Activated CD8-positive, alpha-beta memory T cell treated with anti-CD3 and anti-CD28 coated beads, Interleukin-2, amount 50 U/mL, for 24 hours (primary cell): ENCODE results near the gene RALGPS1.

Source experiments
- DNase-seq: peaks from one replicate; pipeline ENCODE4 v3.0.0-alpha.2; 2020; ENCODE audit errors: extremely low read depth

The RALGPS1 gene

DNA sequence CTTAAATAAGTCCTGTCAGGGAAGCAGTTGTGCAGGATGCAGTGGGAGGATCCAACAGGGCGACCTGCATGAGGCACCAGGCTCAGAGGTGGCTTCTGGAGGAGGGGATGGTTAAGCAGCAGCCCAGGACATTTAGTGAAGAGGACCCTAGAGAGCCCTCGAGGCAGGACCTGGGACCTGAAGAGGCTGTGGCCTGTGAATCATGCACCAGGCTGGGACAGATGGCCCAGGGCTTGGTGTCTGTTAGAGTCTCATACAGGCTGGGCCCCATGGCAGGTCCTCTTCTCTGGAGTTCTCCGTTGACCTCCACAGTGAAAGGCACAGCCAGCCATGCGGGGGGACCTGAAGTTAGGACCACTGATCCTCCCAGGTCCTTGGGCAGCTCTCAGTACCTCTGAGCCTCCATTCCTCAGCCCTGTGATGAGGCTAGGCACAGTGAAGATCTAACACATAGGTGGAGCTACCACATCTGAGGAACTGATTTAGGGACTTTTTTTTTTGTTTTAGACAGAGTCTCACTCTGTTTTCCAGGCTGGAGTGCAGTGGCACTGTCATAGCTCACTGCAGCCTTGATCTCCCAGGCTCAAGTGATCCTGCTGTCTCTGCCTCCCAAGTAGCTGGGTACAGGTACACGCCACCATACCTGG is 289.2 kb downstream of the RALGPS1 start:
- DNase-seq = no peak

DNA sequence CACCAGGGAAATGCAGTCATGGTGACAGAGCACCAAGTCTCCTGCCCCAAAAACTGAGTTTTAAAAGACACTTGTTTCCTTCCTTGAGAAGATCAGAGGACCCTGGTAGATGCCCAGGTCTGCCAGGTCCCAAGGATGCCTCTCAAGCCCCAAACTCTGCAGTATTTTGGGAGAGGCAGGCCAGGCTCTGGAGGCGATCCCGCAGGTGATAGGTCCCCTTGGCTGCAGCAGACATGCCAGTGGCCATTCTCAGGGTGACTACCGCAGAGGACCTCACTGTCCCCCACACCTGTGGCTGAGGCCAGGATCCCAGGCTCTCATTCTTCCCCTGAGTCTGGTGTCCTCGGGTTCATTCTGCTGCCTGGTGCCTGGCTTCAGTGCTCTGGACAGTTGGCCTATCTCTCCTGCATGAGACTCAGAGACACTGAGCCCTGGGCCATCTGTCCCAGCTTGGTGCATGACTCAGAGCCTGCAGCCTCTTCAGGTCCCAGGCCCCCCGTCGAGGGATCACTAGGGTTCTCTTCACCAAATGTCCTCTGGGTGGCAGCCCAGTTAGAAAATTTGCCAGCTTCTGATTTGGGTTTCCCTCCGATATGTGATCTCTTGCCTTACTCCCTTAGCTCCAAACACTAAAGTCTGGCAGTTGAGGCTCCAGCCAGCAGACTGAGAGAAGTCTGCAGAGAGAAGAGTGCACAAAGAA is 290.3 kb downstream of the RALGPS1 start:
- DNase-seq = no peak

DNA sequence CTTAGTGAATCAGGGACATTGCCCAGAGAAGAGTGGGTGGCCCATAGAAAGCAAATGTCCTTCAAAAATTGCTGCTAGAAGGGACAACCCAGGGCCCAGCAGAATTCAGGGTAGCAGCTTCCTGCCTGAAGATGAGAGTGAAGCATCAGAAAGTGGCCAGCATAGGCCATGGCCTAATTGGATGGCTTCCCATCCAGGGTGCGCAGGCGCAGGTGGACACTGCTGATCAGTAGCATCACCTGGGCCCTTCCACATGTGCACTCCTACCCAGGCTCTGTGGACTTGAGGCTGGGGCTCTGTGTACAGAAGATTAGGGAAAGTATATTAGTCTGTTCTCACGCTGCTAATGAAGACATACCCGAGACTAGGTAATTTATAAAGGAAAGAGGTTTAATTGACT is 291.4 kb downstream of the RALGPS1 start:
- no peak for DNase-seq

DNA sequence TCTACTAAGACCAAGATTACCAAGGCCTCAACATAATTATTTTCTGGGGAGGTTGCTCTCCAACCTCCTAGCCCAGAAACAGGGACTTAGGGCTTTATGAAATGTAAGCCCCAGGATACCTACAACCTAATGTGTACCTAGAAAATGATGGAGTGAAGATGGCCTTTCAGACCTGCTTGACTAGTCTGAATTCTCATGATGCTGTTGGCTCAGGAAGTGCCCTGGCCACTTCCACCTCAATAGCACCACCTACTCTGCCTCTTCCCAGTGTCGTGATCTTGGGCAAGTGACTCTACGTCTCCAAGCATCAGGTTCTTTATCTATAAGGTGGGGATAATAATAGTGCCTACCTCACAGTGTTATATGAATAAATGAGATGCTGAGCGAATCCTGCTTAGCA is 292.1 kb downstream of the RALGPS1 start:
- no peak for DNase-seq

DNA sequence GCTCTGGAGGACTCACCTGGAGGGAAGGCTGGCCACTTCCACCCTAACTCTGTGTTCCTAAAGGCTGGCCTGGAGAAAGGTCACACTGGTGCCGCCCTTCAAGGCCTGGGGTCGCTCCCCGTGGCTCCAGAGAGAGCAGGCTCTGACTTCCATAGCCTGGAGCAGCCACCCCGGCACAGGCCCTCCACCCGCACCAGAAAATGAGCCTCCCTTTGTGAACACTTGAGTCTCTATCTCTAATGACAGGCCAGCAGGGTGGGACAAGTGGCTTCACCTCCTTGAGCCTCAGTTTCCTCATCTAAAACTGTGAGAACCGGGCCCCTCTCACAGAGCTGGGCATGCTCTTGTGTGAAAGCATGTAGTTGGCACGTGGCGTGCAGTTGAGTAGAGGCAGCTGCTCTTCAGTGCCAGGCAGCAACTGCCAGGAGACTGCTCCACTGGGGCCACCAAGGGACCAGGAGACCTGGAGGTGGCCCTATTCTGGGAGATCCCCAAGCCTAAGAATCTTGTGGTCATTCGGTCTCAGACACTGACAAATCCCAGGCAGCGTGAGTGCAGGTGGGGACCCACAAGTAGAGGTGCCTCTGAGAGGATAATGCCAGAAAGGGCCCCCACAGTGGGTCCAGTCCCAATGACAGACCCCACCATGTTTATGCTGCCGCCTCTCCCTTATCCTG is 293.3 kb downstream of the RALGPS1 start:
- no peak for DNase-seq

DNA sequence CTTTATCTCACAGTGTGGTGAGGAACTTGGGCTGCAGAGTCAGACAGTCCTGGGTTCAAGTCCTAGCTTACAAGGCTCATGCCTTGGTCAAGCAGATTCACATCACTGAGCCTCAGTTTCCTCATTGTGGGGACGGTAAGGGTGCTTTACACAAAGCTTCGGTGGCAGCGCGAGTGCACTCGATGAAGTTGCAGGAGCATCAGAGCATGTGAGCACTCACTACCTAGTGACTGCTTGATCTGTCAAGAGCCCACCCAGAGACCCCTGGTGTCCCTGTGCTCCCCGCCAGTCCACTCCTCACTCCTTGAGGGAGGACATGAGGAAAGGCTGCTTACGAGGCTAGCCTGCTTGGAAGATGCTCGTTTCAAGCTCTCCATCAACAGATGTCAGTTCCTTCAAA is 293.8 kb downstream of the RALGPS1 start:
- no peak for DNase-seq

DNA sequence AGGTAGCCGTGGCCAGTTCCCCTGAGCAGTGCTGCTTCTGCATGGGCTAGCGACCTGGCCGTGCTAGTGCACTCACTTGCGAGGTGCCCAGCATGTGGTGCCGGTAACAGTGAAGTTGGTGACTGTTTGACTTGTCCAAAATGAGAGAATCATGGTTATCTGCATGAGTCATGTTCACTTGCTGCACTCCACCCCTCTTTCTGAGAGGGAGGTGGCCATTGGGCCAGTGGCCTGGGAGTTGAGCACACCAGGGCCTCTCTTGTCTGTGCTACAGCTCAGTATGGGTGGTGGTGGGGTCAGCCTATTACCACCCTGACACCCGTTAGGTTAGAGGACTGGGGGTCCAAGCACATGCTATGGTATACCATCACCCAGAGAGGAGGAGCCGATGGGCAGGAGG is 294.6 kb downstream of the RALGPS1 start:
- DNase-seq = no peak

DNA sequence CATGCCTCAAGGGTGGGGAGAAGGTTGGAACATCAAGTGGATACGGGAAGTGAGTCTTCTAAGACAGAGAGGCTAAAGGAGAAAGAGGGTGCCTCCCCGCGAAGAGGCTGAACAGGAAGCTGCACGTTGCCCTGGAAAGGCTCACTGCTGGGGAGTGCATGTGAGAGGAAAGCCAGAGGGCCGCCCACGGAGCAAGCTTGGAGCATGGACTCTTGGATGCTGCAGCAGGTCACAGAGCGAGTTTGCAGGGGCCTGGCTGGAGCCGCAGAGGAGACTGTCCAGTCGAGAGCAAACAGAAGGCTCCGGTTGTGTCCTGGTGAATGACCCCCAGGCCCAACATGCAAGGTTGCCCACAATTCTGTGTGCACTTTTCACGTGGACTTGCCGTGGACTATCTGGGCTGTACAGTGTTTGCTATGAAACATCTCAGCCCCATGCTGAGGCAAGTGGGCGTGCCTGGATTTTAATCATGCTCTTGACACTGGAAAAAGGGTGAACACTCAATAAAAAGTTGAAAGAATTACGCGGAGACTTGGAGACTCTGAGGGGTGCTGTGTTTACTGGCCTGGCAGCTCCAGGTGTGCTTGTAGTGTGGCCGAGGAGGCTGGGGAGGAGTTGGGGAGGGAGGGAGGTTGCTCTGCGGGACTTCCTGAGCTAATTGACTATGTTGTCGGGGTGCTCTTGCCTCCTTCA is 295.5 kb downstream of the RALGPS1 start:
- no peak for DNase-seq

DNA sequence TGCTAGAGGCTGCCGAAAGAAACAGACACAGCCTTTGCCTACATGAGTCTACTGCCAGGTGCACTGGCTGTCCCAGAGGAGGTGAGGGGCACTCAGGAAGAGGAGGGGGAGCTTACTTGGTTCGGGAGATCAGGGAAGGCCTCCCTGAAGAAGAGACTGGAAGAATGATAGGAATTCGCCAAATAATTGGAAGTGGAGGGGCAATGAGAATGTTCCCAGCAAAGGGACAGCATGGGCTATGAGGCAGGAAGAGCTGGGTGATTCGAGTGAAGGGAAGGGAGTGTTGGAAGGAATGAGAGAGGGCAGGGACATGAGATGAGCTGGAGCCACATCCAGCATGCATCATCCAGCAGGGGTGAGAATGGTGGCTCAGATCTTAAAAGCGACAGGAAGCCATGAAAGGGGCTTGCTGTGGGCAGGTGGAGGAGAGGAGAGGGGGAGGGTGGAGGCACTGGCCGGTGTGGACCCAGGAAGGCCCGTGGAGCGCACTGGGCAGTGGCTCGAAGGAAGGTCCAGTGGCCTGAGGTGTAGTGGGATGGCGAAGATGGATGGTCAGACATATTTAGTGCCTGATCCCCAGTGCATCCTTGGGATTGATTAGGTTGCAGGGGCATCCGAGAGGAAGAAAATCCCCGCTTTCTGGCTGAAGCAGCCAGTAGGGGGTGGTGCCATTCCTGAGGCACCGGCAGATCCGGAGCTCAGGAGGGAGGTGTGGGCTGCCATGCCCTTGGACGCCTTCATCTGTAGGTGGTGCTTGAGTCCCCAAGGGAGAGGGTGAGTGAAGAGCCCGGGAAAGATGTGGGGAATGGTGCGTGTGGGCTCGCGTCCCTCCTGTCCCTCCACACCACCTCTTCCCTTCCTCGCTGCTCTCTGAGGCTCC is 296.5 kb downstream of the RALGPS1 start:
- no peak for DNase-seq

DNA sequence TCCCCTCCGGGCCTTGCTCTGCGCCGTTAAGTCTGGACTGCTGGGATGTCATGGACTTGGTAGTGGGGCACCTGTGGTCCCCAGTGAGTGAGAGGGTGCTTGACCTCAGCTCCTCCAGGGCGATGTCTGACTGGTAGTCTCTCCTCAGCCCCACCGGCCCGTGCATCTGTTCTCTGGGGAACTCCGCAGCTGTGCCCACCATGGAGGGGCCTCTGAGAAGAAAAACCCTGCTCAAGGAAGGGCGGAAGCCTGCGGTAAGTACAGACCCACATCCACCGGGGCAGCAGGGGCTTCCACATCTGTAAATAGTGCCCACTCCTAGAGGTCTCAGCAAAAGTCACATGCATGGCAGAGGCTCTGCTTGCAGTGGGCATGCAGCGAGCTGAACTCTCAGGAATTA is 297.4 kb downstream of the RALGPS1 start:
- DNase-seq = no peak

DNA sequence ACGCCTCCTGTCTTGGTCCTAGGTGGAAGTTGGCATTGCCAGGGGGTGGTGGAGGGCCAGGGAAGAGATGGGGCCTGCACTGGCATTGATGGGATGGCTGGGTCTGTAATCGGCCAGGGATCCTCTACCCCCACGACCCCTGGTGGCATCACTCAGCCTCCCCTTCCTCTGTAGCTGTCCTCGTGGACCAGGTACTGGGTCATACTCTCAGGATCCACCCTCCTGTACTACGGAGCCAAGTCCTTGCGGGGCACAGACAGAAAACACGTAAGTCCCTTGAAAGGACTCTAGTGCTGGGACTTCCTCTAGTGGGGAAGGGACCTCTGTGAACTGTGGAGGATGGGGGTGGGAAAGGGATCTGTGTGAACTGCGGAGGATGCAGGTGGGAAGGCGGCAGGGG is 297.9 kb downstream of the RALGPS1 start:
- no peak for DNase-seq

DNA sequence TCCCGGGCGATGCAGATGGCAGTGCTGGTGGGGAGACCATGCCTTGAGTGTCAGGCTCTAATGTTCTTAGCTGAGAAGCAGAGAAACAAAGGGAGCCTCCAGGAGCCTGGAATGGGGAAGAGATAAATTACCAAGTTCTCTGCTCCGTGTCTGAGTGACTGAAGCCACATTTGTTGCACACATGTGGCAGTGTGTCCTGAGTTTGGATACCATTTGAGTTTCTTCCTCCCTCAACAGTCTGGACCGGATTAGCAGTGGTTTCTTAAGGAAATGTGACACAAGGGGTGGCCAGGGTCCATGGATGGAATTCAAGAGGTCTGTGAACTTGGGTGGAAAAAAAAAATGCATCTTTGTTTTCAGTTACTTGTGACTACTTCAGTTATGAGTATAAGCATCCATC is 299.3 kb downstream of the RALGPS1 start:
- DNase-seq = no peak

DNA sequence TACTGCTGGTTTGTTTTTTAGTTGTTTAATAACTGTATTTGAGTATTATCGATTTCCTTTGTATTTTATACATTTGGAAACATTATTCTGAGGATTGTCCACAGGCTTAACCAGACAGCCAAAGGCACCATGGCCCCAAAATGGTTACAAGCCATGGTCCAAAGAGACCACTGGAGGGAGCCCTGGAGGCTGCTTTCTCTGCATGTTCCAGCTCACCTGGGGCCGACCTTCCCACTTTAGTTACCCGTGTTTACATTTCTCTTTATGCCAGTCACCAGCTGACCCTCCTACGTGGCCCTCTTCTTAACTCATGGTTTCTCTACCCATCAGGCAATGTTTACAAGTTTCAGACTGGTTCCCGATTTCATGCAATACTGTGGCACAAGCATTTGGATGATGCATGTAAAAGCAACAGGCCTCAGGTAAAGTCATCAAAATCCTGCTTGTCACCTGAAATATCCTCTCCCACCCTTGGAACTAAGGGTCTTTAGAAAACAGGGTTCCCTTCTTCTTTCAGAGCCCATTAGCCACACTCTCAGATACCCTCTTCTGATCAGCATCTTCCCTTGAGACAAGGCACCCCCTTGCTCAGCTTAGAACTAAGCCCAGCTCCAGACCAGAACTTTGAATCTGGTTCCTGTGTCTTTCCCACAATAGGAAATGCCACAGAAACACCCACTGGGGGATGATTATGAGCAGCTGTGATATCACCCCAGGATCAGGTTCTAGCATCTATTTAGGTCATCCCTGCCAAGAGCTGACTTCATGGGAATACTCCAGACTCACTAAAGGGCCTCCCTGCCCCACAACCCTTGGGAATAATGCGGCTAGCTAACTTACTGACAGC is 300.1 kb downstream of the RALGPS1 start:
- no peak for DNase-seq

DNA sequence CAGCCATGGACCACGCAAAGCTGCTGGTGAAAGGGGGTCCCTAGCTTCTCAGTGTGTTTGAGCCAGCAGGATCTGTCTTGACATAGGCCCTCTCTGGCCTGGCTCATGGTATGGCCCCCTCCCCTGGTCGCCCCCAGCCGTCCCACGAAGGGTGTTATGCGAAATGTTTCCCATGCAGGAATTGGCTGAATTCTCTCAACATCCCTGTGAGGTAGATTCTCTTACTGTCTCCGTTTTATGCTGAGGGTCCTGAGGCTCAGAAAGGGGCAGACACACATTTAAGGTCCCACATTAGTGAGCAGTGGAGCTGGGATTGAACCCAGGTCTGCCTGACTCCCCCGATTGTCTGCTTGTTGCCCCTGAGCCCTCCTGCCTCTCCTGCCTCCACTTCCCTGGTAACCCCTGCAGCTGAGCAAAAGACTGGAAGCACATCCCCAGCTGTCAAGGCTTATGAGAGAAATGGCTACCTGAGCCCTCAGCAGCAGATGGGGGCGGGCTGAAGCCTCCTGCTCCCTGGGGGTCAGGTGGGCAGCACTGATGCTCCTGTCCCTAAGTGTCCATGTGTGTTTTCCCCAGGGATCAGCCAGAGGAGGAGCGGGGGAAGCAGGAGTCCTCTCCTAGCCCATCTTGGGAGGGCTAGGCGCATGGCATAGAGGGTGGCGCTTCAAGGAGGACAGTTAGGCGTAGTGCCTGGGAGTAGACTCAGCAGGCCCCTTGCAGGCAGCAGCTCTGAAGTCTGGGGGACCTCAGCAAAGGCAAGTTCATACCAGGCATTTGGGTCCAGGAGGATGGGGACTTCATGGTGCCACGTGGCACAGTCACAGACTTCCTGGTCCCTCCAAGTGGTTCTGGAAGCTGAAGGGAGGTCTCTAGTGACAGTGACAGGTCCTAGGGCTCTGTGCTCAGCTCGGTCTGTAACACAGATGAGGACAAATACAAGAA is 301.0 kb downstream of the RALGPS1 start:
- DNase-seq = no peak

DNA sequence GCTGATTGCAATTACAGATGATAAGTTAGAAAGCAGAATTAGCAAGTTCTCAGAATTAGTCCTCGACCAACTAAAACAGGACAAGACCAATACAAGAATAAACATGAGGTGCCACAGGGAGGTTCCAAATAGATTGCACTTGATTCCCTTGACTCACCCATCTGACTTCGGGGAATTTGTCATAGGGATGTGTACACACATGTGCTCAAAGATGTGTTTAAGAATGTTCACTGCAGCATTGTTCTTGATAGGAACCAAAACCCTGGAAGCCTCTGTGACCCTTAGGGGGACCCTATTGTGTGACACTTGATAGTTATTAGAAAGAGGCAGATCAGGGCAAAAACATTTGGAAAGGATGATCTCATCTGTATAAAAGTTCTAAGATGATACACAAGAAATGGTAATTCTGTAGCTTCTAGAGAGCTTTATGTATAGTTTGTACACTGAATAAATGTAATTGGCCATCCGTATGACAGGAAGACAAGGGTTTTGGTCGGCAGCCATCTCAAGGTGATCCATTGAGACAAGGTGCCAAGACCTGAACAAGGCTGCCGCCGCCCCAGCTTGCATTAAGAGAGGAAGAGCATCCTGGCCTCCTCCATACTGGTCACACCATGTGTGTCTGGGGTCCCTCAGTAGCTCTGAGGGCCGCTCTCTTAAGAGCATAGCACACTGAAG is 301.8 kb downstream of the RALGPS1 start:
- no peak for DNase-seq

DNA sequence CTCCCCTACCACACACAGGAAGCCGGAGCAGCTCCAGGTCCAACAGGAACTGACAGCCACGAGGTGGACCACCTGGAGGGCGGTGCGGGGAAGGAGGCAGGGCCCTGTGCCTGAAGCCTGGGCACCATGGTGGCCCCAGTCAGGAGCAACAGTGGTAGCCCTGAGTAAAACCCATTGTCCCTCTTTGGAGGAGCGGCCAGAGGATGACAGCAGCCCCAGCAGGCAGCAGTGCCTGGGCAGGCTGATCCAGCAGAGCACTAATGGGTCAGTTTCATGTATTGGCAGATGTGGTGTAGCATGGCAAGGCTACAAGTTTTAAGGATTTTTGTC is 302.3 kb downstream of the RALGPS1 start:
- DNase-seq = no peak

DNA sequence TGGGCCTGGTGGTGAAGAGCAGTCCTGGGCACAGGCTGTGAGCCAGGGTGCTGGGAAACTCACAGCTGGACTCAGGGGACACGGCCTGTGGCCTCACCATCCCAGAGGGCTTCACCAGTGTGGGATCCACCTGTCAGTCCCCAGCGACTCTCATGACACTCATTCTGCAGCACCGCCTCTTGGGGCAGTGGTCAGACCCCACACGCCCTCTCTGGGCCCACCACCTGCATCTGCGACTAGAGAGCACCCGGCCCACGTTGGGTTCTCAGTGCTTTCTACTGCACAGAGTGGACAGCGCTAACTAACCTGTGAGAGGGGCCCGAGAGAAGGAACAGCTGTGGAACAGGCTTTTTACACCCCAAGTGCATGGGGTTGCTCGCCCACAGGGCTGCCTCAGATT is 304.2 kb downstream of the RALGPS1 start:
- DNase-seq = no peak

DNA sequence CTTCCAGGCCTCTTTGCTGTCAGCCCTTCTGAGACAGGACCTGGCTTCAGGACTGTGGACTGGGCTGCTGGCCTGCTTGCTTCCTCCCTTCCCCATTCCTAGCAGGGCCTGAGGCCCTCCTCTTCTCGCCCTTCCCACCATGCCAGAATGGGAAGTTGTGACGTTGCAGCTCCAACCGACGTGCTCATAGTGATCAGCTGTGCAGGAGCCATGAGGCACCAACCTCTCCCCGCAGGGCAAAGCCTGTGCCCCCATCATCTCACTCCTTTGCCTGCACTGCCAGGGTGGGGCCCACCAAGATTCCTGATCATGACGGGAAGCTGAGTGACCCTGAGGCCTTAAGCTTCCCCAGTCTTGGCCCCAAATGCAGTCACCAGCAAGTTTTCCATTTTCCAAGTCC is 304.9 kb downstream of the RALGPS1 start:
- no peak for DNase-seq

DNA sequence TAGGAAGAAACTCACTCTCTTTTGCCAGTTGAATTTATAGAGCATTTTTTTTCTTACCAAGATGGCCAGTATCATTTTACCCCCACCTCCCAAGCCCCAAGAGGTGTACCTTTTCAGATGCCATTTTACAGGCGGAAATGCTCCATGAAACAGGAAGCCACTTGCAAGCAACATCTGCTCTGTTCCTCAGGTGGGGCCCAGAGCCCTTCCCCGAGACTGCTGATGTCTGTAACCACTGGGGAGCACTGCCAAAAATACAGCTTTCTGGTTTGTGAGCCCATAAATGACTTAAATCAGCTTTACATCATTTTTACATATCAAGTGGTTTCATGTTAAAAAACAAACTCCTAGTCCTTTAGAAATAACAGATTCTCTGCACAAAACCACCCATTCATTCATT is 307.1 kb downstream of the RALGPS1 start:
- DNase-seq = no peak
